Upper lobe of left lung (tissue), 6 donors: ENCODE results near the gene STK33. TPM values are rescaled to one million over a fixed set of nuclear protein-coding genes. Genes with fewer than 3 reads are reported as not detected.

Source experiments
- ATAC-seq, 2 donors: fragments of 200-7000 bp; cut with Tn5 transposase; one replicate each; pipeline ENCODE4 v1.9.1; 2022; ENCODE audit warnings: mild to moderate bottlenecking in 2 of 2, moderate library complexity in 2 of 2; ENCODE audit not compliant: low FRiP score in 2 of 2
- DNase-seq, 2 donors: peaks; one replicate each; pipeline ENCODE4 v3.0.0-alpha.2; 2019 to 2020
- H3K27ac ChIP-seq, 4 donors: fragments of 200-600 bp; sonication (generic); one replicate each; pipeline ENCODE4 v1.5.1; 2016 to 2019
- H3K27me3 ChIP-seq, 4 donors: fragments of 200-600 bp; sonication (generic); one replicate each; pipeline ENCODE4 v1.5.1; 2017 to 2019
- H3K36me3 ChIP-seq, 4 donors: fragments of 200-600 bp; sonication (generic); one replicate each; pipeline ENCODE4 v1.5.1; 2016 to 2019
- H3K4me1 ChIP-seq, 4 donors: fragments of 200-600 bp; sonication (generic); one replicate each; pipeline ENCODE4 v1.5.1; 2018 to 2019
- H3K4me3 ChIP-seq, 4 donors: fragments of 200-600 bp; sonication (generic); one replicate each; pipeline ENCODE4 v1.5.1; 2017 to 2019; ENCODE audit warnings: mild to moderate bottlenecking in 2 of 4, moderate library complexity in 1 of 4
- H3K9me3 ChIP-seq, 4 donors: fragments of 200-600 bp; sonication (generic); one replicate each; pipeline ENCODE4 v1.5.1; 2018 to 2019
- EP300 ChIP-seq, 4 donors: sonication (generic); formaldehyde crosslinking; IDR thresholded peaks; one replicate each; pipeline ENCODE4 v1.5.1; 2017; ENCODE audit warnings: antibody characterized with exemption in 4 of 4, control low read depth in 2 of 4
- POLR2A ChIP-seq, 4 donors: fragments of 450-650 bp; IDR thresholded peaks; one replicate each; pipeline ENCODE4 v1.5.1; 2016 to 2017; ENCODE audit warnings: antibody characterized with exemption in 4 of 4, mild to moderate bottlenecking in 2 of 4
- POLR2AphosphoS5 ChIP-seq, 2 donors: sonication (generic); formaldehyde crosslinking; IDR thresholded peaks; one replicate each; pipeline ENCODE4 v1.5.1; 2017; ENCODE audit warnings: antibody characterized with exemption in 2 of 2
- WGBS, 2 donors: methylation state at CpG; one replicate each; pipeline ENCODE4 v1.1.5; 2017 to 2018; 5-methylcytosine and 5-hydroxymethylcytosine counted together
- total RNA-seq, 6 donors: library from RNA; depleted of rRNA in 4 of 6; stranded (reverse); fragments of >200 nt in 4 of 6; gene quantifications; one replicate each; pipeline versions ENCODE4 v1.1.0 to v1.2.1, GENCODE V29; 2016 to 2021
- TF ChIP-seq, protein P1 (sequence below), 6 experiments: fragments of 450-650 bp in 4 of 6; fragments of 200-600 bp in 2 of 6; sonication (generic) in 2 of 6; IDR thresholded peaks; one replicate each; pipeline ENCODE4 v1.5.1; 2016 to 2019; ENCODE audit warnings: antibody characterized with exemption in 6 of 6
- donor health status: DM: no; HTN: no; CAD: no; lungs with moderate emphysema.
- donor health status: DM: no; HTN: yes; CAD: no; lungs with severe emphysema.

The STK33 gene
- total RNA-seq, 6 donors from 2014 or later, result 10.3 to 77.0 (median 15.6) TPM

DNA sequence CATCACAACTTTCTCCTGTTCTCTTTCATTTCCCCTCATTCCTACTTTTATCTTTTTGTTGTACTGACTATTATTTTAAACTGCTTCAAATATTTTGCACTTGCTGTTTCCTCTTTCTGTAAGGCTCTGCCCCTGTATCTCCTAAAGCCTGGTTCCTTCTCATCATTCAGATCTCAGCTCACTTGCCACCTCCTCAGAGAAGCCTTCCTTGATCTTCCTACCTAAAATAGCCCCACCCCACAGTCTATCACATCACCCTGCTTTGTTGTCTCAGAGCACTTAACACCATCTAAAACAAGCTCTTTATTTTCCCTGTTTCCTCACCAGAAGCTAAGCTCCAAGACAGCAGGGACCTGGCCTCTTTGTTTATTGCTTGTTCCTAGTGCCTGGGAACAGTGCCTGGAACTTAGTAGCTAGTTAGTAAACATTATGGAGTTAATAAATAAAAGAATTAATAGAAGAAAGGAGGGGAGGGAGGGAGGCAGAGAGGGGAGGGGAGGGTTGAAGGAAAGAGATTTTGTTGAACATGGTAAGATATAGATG, 2.5 kb upstream of the STK33 start:
- ATAC-seq (no peak), DNase-seq (no peak)
- Histone ChIP-seq H3K36me3 (no peaks in the 10 kb centered on the region), H3K27me3 (peaks cover 0 to 9% (median 5%) of the 10 kb centered on the region in 4 donors), H3K4me3 (no peak overlapping the region), H3K4me1 (peaks cover 8 to 13% (median 10%) of the 10 kb centered on the region in 4 donors), H3K9me3 (no peaks in the 10 kb centered on the region), H3K27ac (no peak overlapping the region)
- no peak for TF ChIP-seq POLR2AphosphoS5 (IDR thresholded peaks at IDR 0.05)

DNA sequence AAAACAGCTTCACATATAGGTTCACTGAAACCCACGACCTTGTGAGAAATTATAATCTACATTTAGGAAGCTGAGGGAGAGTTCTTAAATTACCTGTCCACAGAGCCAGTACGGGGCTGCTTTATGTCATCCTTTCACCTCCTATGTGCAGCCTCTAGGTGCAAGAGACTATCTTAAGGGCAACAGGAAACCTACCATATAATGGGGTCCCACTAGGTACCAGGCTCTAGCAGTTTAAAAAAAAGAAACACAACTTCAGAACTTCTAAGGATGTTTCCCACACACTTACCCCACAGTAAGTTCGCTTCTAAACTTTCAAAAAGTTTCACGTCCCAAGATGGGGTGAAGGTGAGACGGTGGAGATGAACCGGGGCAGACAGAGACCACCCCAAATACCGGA, 573 bp downstream of the STK33 start:
- WGBS, 2 donors, result 18% methylated on average over 7 of the region's 7 CpGs
- H3K27me3 ChIP-seq, result peaks cover 0 to 9% (median 5%) of the 10 kb centered on the region in 4 donors
- no peak for DNase-seq
- no peak for ATAC-seq
- no peaks in the 10 kb centered on the region for H3K36me3 ChIP-seq
- no peaks in the 10 kb centered on the region for H3K9me3 ChIP-seq
- H3K27ac ChIP-seq, result peak overlapping the region in 2 of 4 donors; percentile 10 to 68
- TF ChIP-seq POLR2A (IDR thresholded peaks at IDR 0.05), result no peak
- TF ChIP-seq, protein P1, sequence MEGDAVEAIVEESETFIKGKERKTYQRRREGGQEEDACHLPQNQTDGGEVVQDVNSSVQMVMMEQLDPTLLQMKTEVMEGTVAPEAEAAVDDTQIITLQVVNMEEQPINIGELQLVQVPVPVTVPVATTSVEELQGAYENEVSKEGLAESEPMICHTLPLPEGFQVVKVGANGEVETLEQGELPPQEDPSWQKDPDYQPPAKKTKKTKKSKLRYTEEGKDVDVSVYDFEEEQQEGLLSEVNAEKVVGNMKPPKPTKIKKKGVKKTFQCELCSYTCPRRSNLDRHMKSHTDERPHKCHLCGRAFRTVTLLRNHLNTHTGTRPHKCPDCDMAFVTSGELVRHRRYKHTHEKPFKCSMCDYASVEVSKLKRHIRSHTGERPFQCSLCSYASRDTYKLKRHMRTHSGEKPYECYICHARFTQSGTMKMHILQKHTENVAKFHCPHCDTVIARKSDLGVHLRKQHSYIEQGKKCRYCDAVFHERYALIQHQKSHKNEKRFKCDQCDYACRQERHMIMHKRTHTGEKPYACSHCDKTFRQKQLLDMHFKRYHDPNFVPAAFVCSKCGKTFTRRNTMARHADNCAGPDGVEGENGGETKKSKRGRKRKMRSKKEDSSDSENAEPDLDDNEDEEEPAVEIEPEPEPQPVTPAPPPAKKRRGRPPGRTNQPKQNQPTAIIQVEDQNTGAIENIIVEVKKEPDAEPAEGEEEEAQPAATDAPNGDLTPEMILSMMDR (IDR thresholded peaks at IDR 0.05), result no peak
- TF ChIP-seq EP300 (IDR thresholded peaks at IDR 0.05), result no peak
- TF ChIP-seq POLR2AphosphoS5 (IDR thresholded peaks at IDR 0.05), result no peak
- peak overlapping the region; percentile 12 to 75 (median 62) for H3K4me3 ChIP-seq
- peaks cover 8 to 13% (median 10%) of the 10 kb centered on the region in 4 donors for H3K4me1 ChIP-seq

DNA sequence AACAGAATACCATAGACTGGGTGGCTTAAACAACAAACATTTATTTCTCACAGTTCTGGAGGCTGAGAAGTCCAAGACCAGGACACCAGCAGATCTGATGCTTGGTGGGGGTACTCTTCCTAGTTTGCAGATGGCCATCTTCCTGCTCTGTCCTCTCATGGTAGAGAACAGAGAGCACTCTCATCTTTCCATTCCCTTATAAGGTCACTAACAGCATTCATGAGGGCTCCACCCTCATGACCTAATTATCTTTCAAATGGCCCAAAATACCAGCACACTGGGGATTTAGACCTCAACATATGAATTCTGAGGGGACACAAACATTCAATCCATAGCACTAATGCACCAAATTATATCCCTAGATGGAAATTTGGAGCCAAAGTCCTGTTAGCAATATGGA, 6.1 kb downstream of the STK33 start:
- no peaks in the 10 kb centered on the region for H3K36me3 ChIP-seq
- TF ChIP-seq, protein P1 (IDR thresholded peaks at IDR 0.05), result no peak
- TF ChIP-seq POLR2AphosphoS5 (IDR thresholded peaks at IDR 0.05) (no peak), EP300 (IDR thresholded peaks at IDR 0.05) (no peak), POLR2A (IDR thresholded peaks at IDR 0.05) (no peak)
- peaks cover 0 to 2% (median 0%) of the 10 kb centered on the region in 4 donors for H3K27me3 ChIP-seq
- ATAC-seq (no peak), DNase-seq (no peak)
- H3K4me1 ChIP-seq, result no peaks in the 10 kb centered on the region
- H3K9me3 ChIP-seq, result no peaks in the 10 kb centered on the region
- no peak overlapping the region for H3K4me3 ChIP-seq
- H3K27ac ChIP-seq, result no peak overlapping the region

DNA sequence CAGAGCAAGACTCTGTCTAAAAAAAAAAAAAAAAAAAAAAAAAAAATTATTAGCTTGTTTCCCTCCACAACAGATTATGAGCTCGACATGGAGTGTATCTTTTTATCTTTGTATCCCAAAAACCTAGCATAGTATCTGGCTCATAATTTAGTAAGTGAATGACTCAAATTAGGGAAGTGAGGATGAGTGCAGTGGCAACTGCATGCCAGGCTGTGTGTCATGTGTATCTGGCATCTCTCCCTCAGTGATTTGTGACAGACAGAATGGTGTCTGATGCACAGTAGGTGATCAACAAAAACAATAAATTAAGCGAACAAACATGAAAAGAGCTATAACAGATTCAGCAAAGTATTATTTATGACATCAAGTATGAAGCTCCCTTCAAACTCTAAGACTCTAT, 7.2 kb downstream of the STK33 start:
- Histone ChIP-seq H3K9me3 (no peaks in the 10 kb centered on the region), H3K4me1 (no peaks in the 10 kb centered on the region), H3K4me3 (no peak overlapping the region), H3K27me3 (no peaks in the 10 kb centered on the region), H3K27ac (no peak overlapping the region), H3K36me3 (no peaks in the 10 kb centered on the region)
- 80 to 85% methylated on average over 2 of the region's 2 CpGs for WGBS, 2 donors
- TF ChIP-seq EP300 (IDR thresholded peaks at IDR 0.05), result no peak
- TF ChIP-seq POLR2AphosphoS5 (IDR thresholded peaks at IDR 0.05), result no peak
- TF ChIP-seq, protein P1 (IDR thresholded peaks at IDR 0.05), result no peak
- no peak for TF ChIP-seq POLR2A (IDR thresholded peaks at IDR 0.05)
- DNase-seq (no peak), ATAC-seq (no peak)

DNA sequence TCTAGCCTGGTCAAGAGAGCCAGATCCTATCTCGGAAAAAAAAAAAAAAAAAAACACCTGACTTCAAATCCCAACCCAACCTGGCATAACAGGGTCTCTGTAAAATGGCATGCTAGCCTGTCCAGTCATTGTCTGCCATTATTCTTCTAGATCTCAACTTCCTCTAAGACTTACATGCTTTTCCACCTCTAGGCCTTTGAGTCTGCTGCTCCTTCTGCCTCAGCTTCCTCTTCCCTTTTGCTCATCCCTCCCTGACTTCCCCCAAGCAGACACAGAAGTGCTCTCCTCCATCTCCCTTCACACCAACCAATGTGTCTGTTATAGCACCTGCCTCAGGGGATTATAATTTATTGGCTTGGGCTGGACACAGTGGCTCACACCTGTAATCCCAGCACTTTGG, 7.8 kb downstream of the STK33 start:
- H3K27me3 ChIP-seq, result no peaks in the 10 kb centered on the region
- H3K9me3 ChIP-seq, result no peaks in the 10 kb centered on the region
- no peak overlapping the region for H3K4me3 ChIP-seq
- DNase-seq (no peak), ATAC-seq (no peak)
- 63 to 88% methylated on average over 1 of the region's 1 CpG for WGBS, 2 donors
- H3K36me3 ChIP-seq, result no peaks in the 10 kb centered on the region
- no peak for TF ChIP-seq POLR2AphosphoS5 (IDR thresholded peaks at IDR 0.05)
- no peak for TF ChIP-seq POLR2A (IDR thresholded peaks at IDR 0.05)
- no peak for TF ChIP-seq EP300 (IDR thresholded peaks at IDR 0.05)
- TF ChIP-seq, protein P1 (IDR thresholded peaks at IDR 0.05), result no peak
- no peaks in the 10 kb centered on the region for H3K4me1 ChIP-seq
- no peak overlapping the region for H3K27ac ChIP-seq
